Activated naive CD4-positive, alpha-beta T cell (primary cell): ENCODE results near the gene GASK1B.

Source experiments
- DNase-seq, 4 experiments: peaks; one replicate each; lab custom pipeline; 2025; lab: John Stamatoyannopoulos, UW

GASK1B gene

DNA sequence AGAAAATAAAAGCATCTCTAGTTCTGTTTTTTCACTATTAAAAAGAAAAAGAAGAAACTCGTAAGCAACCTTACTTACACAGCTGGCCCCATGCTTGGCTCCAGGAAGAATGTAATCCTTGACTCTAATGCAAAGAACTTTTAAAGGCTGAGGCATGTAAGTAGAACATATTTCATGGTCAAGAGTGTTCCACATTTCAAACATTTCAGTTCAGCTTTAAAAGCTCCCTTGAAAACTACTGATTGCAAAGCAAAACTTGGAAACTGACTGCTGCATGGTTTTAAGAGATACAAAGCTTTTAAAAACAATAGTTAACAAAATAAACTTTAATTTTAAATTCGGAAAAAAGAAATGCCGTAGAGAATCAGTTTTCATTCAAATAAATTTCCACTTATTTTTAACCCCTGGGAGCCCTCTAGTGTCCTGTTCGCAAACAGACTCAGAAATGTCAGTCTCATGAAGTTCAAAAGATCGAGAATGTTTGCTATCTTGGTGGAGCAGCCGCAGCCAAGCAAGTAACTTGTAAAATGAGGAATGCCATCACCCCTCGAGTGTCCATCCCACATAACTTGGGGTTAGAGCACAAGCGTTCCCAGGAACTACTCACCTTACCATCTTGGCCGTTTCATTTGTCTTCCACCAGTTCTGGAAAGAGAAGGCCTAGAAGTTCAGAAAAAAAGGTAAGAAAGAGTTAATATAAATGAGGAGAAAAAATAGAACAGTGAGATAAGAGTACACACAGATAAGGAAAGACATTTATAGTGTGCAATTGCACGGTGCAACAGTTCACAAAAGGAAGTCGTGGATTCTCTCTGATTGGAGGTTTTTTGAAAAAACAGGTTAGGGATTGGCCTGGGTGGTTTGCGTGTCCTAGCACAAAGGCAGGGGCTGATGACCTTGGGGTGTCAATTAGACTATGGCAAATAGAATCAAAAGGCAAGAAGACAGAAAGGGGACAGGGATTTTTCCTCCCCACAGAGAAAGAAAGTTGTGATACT lies at the start of gene GASK1B:
Gene GASK1B, minus strand, starts transcription at position 765 of the 998 bp plus-strand sequence. CDS start 1,650 bp downstream, outside the sequence.
- no peak for DNase-seq

DNA sequence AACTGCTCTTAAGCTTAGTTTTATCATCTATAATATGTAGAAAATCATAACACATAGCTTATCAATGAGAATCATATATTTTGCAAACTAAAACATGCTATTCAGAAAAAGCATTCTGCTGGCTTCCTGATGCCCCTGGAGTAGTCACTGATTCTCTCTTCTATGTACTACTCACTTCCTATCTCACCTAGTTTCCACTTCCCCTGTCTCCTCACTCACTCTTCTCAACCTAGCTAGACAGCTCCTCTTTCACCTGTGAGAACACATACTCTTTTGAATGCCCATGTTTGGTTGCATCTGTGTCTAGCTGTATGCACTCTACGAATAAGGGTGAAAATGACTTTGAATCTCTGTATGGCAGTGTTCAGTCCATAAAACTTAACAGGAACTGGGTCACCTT lies 46.8 kb upstream of the GASK1B start:
- no peak for DNase-seq

DNA sequence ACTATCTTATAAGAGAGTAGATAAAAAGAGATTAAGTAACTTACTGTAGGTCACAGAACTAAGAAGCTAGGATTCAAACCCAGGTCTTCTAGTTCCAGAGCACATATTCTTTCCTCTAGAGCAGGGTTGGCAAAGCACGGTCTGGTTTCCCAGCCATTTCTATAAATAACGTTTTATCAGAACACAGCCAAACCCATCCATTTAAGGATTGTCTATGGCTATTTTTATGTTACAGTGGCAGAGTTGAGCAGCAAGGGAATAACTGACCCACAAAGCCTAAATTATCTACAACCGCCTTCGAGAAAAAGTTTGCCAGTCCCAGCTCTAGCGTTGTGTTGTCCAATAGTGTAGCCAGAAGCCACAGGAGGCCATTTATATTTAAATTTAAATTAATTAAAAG lies 44.9 kb upstream of the GASK1B start:
- DNase-seq, result no peak

GRCh38 chr4:158214856-158215255 lies 42.0 kb upstream of the GASK1B start:
- no peak for DNase-seq

DNA sequence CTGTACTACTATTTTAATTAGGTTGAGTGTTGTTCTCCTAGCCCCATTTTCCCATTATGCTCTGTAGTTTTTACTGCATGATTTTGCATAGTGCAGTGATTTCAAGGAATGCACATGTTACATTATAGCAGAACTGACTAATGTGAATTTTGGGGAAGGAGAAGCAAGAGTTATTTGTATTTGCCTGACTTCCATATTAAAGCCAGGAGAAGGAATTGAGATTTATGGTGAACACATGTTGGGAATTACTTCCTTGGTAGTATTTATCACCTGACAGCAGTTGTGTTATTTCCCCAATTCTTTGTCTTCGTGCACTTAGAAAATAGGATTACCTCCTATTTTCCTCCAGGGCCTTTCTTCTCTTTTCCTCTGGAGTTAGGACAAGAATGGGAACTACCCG lies 40.6 kb upstream of the GASK1B start:
- DNase-seq, result no peak

- no peak for DNase-seq
These were observed 38.4 kb upstream of the GASK1B start for GRCh38 chr4:158211222-158211621.

- DNase-seq, result peak in 2 of 4 experiments; percentile 2 to 3
These were observed 37.3 kb upstream of the GASK1B start, which contains the start of gene TMEM144 for GRCh38 chr4:158209825-158210807. TMEM144 (plus strand) TSS chr4:158210486; CDS start chr4:158212668, 2,182 bp downstream.

DNA sequence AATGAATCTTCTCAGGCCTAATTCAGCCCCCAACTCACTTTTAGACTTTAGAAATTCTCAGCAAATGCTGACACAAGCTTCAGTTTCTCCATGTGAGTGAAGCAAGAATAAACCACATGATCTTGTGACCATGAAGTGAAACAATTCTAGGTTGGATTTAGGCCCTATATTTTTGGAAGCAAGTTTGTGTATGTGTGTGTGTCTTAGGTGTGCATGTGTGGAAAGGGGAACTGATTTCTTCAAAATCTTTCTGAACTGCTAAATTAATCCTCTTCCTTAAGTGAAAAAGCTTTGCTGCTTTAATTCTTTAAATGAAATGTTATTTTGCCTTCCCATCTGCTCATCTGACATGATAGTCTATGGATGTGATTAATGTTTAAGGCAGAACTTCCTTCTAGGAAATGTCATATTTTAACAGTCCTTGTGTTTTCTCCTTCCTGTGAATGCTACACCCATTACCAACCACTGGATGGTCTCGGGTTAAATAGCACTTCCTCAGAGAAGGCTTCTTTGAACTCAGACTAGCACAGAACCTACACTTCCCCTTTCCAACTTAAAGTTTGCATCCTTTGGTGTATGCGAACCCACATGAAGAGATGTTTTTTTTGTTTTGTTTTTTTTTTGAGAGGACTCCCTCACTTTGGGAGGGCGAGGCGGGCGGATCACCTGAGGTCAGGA lies 36.3 kb upstream of the GASK1B start:
- DNase-seq, result no peak

DNA sequence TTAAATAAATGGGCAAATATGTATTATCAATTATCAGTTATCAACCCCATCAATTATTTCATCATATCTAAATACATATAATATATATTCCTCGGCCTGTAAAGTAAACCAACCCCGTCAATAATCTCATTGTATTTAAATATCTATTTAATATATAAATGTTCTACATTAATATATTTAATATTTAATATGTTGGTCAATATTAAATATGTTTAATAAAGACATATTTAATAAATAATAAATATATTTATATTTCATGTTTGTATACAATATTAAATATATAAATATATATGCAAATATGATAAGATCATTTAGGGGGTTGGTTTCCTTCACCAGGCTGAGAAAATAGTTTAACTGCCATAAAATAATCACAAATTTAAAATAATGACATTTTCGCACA lies 31.1 kb upstream of the GASK1B start:
- no peak for DNase-seq

DNA sequence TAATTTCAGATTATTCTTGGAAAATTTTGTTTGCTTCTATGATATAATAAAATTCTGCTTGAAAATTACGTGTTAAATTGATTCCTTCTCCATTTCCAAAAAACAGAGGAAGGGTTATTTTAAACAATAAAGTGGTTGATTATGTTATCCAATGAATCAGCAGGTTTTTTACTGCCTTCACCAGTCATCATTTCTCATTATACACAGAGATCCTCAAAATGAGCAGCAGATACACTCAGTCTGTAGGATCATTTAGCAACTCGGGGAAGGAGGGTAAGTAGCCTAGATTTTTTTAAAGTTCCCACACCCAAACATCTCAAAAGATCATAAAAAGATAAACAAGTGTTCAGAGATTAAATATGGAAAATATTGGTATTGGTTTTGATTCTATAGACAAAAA lies 30.6 kb upstream of the GASK1B start:
- no peak for DNase-seq

DNA sequence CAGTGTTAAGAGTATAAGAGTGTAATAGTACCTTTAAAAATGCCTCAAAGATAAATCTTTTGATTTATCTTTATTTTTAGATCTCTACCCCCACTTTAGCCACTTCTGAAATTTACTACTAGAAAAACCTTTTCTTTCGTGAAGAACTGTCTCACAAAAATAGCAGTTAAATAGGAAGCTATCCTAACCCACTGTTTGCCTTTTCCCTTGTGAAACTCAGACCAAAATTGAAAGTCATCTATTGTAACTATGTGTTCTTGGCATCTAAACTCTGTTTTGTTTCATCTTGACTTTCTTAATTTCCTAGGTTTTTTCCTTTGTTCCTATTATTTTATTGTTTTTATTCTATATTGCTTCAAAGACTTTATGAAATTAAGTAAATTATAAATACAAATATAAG lies 29.7 kb upstream of the GASK1B start:
- no peak for DNase-seq

DNA sequence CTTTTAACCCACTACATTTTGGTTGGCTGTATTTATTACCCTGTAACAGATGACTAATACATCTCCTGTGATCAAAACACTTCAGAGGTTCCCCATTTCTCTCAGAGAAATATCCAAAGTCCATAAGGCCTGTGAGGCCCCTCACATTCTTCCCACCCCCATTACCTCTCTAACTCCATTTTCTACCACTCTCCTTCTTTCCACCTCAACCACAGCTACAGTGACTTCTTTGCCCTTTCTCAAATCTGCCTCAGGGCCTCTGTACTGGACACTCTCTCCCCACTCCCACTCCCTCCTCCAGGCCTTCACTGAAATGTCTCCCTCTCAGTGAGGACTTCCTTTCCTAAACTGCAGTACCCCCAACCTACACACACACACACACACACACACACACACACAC lies 29.1 kb upstream of the GASK1B start:
- no peak for DNase-seq

- no peak for DNase-seq
These were observed 28.5 kb upstream of the GASK1B start for GRCh38 chr4:158201322-158201721.

DNA sequence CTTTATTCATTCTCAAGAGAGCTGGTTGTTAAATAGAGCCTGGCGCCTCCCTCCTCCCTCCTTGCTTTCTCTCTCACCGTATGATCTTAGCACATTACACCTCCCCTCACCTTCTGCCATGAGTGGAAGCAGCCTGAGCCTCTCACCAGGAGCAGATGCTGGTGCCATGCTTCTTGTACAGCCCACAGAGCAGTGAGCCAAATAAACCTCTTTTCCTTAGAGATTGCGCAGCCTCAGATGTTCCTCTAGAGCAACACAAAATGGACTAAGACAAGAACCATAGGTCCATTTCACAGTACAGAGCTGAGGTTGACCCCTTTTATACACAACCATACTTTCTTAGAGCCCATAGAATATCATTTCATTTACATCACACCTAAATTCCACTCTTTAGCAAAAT lies 27.4 kb upstream of the GASK1B start:
- DNase-seq, result no peak

- DNase-seq, result no peak
These were observed 24.5 kb upstream of the GASK1B start for GRCh38 chr4:158197194-158197776.

GRCh38 chr4:158195297-158195696 lies 22.5 kb upstream of the GASK1B start:
- no peak for DNase-seq

GRCh38 chr4:158193171-158193749 lies 20.4 kb upstream of the GASK1B start:
- DNase-seq, result no peak

- no peak for DNase-seq
These were observed 19.8 kb upstream of the GASK1B start for GRCh38 chr4:158192439-158193158.

- no peak for DNase-seq
These were observed 17.9 kb upstream of the GASK1B start for GRCh38 chr4:158190718-158191117.

DNA sequence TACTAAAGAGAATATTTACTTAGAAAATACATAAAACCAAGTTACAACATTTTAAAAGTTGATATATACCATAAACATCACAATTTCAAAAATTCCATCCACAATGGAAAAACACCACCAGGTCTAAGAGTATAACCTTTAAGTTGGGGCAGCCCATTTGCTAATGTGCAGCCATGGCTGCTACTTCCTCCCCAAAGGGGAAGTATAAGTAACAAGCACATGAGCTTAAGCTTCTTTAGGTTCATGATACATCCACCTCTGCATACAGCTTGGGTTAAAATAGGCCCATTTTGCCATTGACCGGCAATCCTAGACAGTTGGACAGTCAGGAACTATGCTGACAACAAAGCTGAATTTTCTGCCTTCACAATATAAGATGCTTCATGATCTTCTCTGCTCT lies 16.6 kb upstream of the GASK1B start:
- DNase-seq, result no peak
